GM19467 (cell line): ENCODE measurements around the gene TBX10.
"Not testable (repeated sequence)": the region's sequence is repeated elsewhere in the genome, so short reads cannot be mapped to it uniquely, and the experiment has no call there.

Source experiments
- ATAC-seq: cut with Tn5 transposase; IDR thresholded peaks from one replicate; pipeline ENCODE4 v1.9.1; 2021; ENCODE audit warnings: mild to moderate bottlenecking, moderate library complexity; ENCODE audit not compliant: unreplicated experiment

Gene TBX10

GRCh38 chr11:67639438-67639859 lies at the start of gene TBX10:
Gene TBX10 (minus strand): TSS chr11:67639763. CDS start chr11:67639472, 291 bp downstream.
- no peak for ATAC-seq

- ATAC-seq: no peak
Measured at GRCh38 chr11:67689178-67689577, 49.6 kb upstream of the TBX10 start.

GRCh38 chr11:67687986-67688385 lies 48.4 kb upstream of the TBX10 start:
- ATAC-seq: no peak

GRCh38 chr11:67685641-67686332 lies 46.2 kb upstream of the TBX10 start:
- not testable (repeated sequence) for ATAC-seq

- ATAC-seq: not testable (repeated sequence)
Measured at GRCh38 chr11:67682126-67683034, 42.8 kb upstream of the TBX10 start.

- no peak for ATAC-seq
Measured at GRCh38 chr11:67680696-67681470, 41.3 kb upstream of the TBX10 start.

GRCh38 chr11:67675058-67675747 lies 35.6 kb upstream of the TBX10 start:
- no peak for ATAC-seq

- no peak for ATAC-seq
Measured at GRCh38 chr11:67674442-67674871, 34.9 kb upstream of the TBX10 start, which contains the start of gene ALDH3B2. Gene ALDH3B2 (minus strand): TSS chr11:67674623. CDS start chr11:67666935, 7,688 bp downstream.

GRCh38 chr11:67673902-67674301 lies 34.3 kb upstream of the TBX10 start:
- ATAC-seq: no peak

- ATAC-seq: no peak
Measured at GRCh38 chr11:67673358-67673757, 33.8 kb upstream of the TBX10 start.

- ATAC-seq: no peak
Measured at GRCh38 chr11:67671211-67671520, 31.6 kb upstream of the TBX10 start.

GRCh38 chr11:67670316-67671210 lies 31.0 kb upstream of the TBX10 start:
- no peak for ATAC-seq

- no peak for ATAC-seq
Measured at GRCh38 chr11:67668192-67668551, 28.6 kb upstream of the TBX10 start.

GRCh38 chr11:67667490-67668191 lies 28.1 kb upstream of the TBX10 start:
- ATAC-seq: no peak

GRCh38 chr11:67666676-67667489 lies 27.3 kb upstream of the TBX10 start:
- no peak for ATAC-seq

- no peak for ATAC-seq
Measured at GRCh38 chr11:67666303-67666645, 26.7 kb upstream of the TBX10 start.

- ATAC-seq: no peak
Measured at GRCh38 chr11:67665541-67666302, 26.2 kb upstream of the TBX10 start.
